Activated T-cell treated with anti-CD3 and anti-CD28 coated beads for 48 hours (primary cell): Measurements from ENCODE around the gene CILP.
"Not testable (repeated sequence)": the region's sequence is repeated elsewhere in the genome, so short reads cannot be mapped to it uniquely, and the experiment has no call there.

Experiments
- DNase-seq: peaks from one replicate; pipeline ENCODE4 v3.0.0-alpha.2; 2020; ENCODE audit warnings: low read depth

The CILP gene, protein sequence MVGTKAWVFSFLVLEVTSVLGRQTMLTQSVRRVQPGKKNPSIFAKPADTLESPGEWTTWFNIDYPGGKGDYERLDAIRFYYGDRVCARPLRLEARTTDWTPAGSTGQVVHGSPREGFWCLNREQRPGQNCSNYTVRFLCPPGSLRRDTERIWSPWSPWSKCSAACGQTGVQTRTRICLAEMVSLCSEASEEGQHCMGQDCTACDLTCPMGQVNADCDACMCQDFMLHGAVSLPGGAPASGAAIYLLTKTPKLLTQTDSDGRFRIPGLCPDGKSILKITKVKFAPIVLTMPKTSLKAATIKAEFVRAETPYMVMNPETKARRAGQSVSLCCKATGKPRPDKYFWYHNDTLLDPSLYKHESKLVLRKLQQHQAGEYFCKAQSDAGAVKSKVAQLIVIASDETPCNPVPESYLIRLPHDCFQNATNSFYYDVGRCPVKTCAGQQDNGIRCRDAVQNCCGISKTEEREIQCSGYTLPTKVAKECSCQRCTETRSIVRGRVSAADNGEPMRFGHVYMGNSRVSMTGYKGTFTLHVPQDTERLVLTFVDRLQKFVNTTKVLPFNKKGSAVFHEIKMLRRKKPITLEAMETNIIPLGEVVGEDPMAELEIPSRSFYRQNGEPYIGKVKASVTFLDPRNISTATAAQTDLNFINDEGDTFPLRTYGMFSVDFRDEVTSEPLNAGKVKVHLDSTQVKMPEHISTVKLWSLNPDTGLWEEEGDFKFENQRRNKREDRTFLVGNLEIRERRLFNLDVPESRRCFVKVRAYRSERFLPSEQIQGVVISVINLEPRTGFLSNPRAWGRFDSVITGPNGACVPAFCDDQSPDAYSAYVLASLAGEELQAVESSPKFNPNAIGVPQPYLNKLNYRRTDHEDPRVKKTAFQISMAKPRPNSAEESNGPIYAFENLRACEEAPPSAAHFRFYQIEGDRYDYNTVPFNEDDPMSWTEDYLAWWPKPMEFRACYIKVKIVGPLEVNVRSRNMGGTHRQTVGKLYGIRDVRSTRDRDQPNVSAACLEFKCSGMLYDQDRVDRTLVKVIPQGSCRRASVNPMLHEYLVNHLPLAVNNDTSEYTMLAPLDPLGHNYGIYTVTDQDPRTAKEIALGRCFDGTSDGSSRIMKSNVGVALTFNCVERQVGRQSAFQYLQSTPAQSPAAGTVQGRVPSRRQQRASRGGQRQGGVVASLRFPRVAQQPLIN

DNA sequence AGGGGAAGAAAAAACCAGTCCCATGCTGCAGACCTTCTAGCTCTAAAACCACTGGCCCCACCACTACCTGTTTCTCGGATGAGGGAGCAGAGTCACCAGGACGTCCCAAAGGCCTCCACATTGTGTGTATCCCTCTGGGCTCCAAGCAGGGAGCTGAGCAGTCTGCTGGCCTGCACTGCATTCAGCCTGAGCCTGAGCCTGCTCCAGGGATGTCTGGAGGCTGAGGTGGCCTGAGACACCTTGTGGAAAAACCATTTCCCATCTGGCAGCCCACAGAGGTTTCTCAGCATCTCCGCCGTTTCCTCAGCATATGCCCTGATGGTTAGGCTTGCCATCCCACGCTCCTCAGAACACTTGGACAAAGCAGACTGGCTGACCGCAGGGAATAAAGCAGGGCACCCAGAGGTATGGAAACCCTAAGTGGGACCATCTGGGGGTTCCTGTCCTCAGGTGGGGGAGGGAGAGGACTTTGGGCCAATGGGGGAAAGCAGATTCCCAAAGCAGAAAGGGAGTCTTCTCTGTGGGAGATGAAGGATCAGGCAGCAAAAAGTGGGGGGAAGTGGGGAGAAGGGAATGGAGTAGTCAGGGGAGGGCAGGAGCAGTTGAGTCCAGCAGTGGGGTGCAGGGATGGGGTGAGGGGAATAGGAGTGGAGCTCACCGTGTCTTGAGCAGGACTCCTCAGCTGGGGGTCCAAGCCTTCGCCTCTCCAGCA is at the start of gene CILP:
TSS of gene CILP (minus strand) at position 704 of the 712 bp plus-strand sequence. CDS start 1,718 bp downstream, outside the sequence.
- DNase-seq = no peak

DNA sequence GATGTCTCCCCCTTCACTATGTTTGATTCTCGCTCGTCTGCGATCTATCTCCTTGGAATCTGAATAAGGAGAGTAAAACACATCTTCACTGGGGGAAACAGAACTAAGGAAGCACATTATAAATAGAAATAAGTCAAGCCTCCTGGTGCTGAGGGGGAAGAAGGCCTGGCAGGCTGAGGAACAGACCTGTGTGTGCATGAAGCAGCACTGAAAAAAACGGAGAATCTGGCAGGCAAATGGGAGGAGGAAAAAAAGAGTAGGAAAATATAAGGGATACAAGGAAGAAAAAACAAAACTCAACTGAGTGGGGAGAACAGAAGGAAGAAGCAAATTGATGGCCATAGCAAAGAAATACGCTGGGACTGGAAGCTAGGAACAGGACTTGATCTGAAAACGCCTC is 49.7 kb upstream of the CILP start:
- no peak for DNase-seq

GRCh38 chr15:65259367-65259797 is 48.1 kb upstream of the CILP start:
- no peak for DNase-seq

- DNase-seq = no peak
These were observed 47.3 kb upstream of the CILP start for GRCh38 chr15:65258375-65259262.

DNA sequence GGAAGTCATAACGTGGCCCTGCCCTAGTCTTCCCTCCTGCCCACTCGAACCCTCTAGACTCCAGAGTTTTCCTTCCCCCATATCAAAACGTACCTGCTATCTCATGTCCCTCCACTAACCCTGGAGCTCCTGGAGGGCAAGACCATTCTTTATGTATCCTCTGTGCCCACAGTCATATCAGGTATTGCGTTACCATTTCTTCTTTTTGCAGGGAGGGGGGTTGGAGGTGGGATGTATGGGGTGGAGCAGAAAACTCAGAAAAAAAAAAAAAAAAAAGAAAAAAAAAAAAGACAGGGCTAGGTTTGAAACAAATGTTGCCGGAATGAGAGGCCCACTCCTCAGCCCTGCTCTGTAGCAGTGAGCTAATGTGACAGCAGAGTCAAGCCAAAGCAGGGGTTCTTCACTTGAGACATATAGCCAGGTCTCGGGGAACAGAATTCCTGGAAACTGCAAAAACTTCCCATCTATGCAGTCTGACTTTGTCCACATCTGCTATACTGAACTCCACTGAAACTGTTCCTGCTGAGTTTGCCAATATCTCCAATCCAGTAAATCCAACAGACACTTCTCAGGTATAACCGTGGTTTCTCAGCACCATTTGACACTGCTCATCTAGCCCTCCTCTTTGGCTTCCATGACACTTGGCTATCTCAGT is 44.3 kb upstream of the CILP start:
- DNase-seq = no peak

DNA sequence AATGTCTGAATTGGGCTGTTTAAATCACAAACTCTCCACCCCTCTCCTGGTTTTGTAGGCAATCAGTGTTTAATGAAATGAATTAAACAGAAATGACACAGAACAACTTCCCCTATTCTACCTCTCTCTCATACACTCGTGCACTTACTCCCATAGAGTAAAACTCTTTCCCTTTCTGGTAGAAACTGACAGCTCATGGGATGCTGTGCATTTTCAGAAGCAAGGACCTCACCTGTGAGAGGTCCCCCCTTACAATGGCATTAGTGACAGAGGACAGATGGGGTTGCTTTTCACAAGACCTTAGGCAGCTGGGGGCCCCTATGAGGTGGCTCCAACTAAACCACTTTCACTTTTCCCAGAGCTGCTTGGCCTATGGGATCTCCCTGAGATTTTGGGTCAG is 43.5 kb upstream of the CILP start:
- no peak for DNase-seq

DNA sequence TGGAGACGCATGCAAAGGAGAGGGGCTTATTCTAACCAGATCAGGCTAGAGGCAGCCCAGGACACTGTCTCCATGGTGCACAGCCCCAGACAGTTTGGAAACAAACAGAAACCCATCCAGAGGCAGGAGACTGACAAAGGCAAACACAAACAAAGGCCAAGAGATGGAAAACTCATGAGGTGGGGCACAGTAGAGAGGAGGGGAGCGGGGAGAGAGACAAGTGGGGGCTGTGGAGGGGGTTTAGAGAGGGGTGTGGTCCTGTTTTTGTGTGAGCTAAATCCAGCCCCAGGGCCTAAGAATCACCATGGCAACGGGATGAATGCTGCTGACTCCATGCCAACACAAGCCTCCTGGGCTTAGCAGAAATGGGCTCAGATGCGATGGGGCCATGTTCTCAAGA is 43.1 kb upstream of the CILP start:
- DNase-seq = no peak

- DNase-seq = peak; percentile 68
These were observed 38.4 kb upstream of the CILP start for GRCh38 chr15:65249641-65250040.

DNA sequence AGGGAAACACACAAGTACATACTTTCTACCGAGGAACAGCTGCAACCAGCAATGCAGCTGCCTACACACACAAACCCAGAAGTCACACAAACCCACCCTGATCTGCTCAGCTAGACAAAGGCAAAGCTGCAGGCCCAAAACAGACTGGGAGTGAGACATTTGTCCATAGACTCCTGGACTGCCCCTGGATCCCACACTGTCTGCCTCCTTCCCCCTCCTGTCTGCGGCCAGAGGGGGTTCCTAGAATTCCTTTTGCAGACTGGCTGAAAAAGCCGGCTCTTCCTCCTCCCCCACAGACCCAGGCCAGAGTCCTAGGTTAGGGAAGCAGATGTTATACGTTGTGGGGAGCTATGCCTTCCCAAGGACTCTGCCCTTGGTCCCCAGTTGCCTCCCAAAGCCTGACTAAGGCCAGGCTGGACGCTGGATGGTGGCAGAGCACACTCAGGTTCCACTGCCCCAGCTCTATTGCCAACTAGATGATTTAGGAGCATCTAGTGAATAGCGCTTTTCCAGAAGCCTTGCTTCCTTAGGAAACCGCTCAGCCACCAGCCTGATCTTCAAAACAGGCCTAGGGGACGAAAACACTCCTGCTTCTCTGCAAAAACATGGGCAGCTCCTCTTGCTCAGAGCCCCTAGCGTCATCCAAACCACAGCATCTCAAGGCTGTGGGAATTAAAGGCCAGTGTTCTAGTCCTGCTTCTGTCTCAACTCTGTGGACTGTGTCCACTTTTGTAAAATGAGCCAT is 37.4 kb upstream of the CILP start:
- DNase-seq = no peak

GRCh38 chr15:65246939-65247338 is 35.7 kb upstream of the CILP start:
- no peak for DNase-seq

- no peak for DNase-seq
These were observed 34.9 kb upstream of the CILP start for GRCh38 chr15:65246026-65246714.

DNA sequence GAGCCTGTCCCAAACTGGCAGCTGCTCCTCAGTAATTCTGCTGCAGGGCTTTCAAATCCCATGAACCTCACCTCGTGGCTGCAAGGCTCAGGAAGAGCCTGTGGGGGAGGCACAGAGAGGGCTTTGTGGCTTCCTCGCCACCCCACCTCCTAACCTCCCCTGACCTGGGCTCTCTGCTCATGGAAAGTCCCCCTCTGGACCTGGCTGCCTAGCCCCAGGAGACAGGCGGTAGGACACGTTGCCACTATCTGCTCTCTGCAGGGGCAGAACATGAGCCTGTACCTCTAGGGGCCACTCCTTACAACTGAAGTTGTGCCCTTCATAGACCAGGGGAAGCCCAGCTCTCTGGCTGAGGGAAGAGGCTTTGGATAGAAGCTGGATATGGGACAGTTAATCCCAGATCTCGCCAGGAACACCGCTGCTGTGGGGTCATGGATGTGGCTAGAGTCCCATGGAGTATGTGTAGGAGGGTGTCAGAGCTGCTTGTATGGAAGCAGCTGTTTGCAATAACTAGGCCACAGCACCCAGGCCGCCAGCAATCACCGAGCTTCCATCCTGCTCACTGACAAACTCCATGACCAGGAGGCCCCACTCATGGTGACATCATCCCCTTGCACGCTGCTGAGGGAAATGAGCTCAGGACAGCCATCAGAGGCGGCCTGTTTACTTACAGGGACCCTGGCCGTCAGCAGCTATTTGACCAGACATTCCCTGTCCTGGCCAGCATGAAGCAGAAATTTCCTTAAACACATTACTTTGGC is 34.0 kb upstream of the CILP start:
- DNase-seq = no peak

GRCh38 chr15:65244638-65245037 is 33.4 kb upstream of the CILP start:
- DNase-seq = no peak

- not testable (repeated sequence) for DNase-seq
These were observed 25.2 kb upstream of the CILP start for GRCh38 chr15:65236443-65236842.

GRCh38 chr15:65233696-65234095 is 22.4 kb upstream of the CILP start:
- no peak for DNase-seq

- no peak for DNase-seq
These were observed 21.2 kb upstream of the CILP start for GRCh38 chr15:65232520-65232919.

DNA sequence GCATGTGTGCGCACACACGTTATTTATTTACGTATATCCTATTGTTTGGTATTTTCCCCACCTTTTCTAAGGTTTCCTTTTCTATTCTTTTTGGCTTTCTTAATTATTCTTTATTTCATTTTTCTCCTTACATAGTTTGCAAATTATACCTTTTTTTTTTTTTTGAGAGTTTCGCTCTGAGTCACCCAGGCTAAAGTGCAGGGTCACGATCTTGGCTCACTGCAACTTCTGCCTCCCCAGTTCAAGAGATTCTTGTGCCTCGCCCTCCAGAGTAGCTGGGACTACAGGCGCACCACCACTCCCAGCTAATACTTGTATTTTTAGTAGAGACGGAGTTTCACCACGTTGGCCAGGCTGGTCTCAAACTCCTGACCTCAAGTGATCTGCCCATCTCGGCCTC is 20.0 kb upstream of the CILP start:
- no peak for DNase-seq

GRCh38 chr15:65226901-65227300 is 15.6 kb upstream of the CILP start:
- DNase-seq = not testable (repeated sequence)
